ENCODE results near the gene RPIA. TPM values are rescaled to one million over a fixed set of nuclear protein-coding genes. Genes with fewer than 3 reads are reported as not detected.

Gene RPIA
- total RNA-seq, 1 donor from 2014 or later = 22.4 TPM

DNA sequence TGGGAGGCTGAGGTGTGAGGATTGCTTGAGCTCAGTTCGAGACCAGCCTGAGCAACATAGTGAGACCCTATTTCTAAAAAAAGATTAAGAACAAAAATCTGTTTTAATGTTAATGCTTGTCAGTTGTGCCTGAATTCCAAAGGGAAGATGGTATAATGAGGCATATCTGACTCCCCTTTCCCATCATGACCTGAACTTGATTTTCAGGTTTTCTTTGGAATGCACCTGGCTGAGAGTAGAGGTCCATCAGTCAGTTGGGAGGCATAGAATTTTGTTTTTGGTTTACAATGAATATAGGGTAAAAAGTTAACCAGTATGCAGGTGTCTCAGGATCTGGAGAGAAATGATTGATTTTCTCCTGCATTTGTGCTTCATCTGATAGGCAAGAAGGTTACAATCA, 20.4 kb downstream of the RPIA start:
- no peak for DNase-seq (ENCODE audit: low spot score)
- H3K4me3 Mint-ChIP-seq (ENCODE audit: unreplicated experiment) = no peak overlapping the region
- H3K27ac Mint-ChIP-seq (ENCODE audit: unreplicated experiment) = no peak overlapping the region
- TF ChIP-seq, protein P1, sequence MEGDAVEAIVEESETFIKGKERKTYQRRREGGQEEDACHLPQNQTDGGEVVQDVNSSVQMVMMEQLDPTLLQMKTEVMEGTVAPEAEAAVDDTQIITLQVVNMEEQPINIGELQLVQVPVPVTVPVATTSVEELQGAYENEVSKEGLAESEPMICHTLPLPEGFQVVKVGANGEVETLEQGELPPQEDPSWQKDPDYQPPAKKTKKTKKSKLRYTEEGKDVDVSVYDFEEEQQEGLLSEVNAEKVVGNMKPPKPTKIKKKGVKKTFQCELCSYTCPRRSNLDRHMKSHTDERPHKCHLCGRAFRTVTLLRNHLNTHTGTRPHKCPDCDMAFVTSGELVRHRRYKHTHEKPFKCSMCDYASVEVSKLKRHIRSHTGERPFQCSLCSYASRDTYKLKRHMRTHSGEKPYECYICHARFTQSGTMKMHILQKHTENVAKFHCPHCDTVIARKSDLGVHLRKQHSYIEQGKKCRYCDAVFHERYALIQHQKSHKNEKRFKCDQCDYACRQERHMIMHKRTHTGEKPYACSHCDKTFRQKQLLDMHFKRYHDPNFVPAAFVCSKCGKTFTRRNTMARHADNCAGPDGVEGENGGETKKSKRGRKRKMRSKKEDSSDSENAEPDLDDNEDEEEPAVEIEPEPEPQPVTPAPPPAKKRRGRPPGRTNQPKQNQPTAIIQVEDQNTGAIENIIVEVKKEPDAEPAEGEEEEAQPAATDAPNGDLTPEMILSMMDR (IDR thresholded peaks at IDR 0.05; ENCODE audit: unreplicated experiment) = no peak
- peaks cover 2% of the 10 kb centered on the region for H3K27me3 Mint-ChIP-seq (ENCODE audit: unreplicated experiment)
- no peaks in the 10 kb centered on the region for H3K9me3 Mint-ChIP-seq (ENCODE audit: unreplicated experiment)
- H3K4me1 Mint-ChIP-seq (ENCODE audit: unreplicated experiment) = peaks cover 7% of the 10 kb centered on the region
- peaks cover 8% of the 10 kb centered on the region for H3K36me3 Mint-ChIP-seq (ENCODE audit: low read depth, unreplicated experiment)

- TF ChIP-seq, protein P1 (IDR thresholded peaks at IDR 0.05; ENCODE audit: unreplicated experiment) = no peak
- peaks cover 2% of the 10 kb centered on the region for H3K27me3 Mint-ChIP-seq (ENCODE audit: unreplicated experiment)
- peaks cover 12% of the 10 kb centered on the region for H3K36me3 Mint-ChIP-seq (ENCODE audit: low read depth, unreplicated experiment)
- H3K4me1 Mint-ChIP-seq (ENCODE audit: unreplicated experiment) = peaks cover 7% of the 10 kb centered on the region
- H3K27ac Mint-ChIP-seq (ENCODE audit: unreplicated experiment) = no peak overlapping the region
- no peak for DNase-seq (ENCODE audit: low spot score)
- no peak overlapping the region for H3K4me3 Mint-ChIP-seq (ENCODE audit: unreplicated experiment)
- H3K9me3 Mint-ChIP-seq (ENCODE audit: unreplicated experiment) = no peaks in the 10 kb centered on the region
Observed at GRCh38 chr2:88713408-88713807, 21.9 kb downstream of the RPIA start.

DNA sequence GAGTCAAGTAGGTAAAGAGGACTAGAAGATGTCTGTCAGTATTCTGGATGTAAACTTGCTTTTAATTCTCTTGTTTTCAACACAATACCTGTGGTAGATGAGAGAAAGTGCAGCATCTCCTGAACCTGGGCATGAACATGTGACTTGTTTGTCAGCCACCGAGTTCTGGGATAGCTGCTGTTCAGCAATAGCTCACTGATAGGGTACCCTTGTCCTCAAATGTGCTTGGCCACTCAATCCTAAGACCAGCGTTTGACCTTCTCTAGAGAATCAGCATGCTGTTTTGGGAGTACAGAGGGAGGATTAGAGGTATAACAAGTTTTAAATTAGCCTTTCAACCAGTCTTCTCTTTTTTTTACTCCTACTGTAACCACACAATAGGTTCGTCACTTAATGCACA, 23.2 kb downstream of the RPIA start:
- H3K36me3 Mint-ChIP-seq (ENCODE audit: low read depth, unreplicated experiment) = peaks cover 12% of the 10 kb centered on the region
- no peak for DNase-seq (ENCODE audit: low spot score)
- H3K4me3 Mint-ChIP-seq (ENCODE audit: unreplicated experiment) = no peak overlapping the region
- TF ChIP-seq, protein P1 (IDR thresholded peaks at IDR 0.05; ENCODE audit: unreplicated experiment) = no peak
- no peaks in the 10 kb centered on the region for H3K9me3 Mint-ChIP-seq (ENCODE audit: unreplicated experiment)
- peaks cover 7% of the 10 kb centered on the region for H3K4me1 Mint-ChIP-seq (ENCODE audit: unreplicated experiment)
- no peak overlapping the region for H3K27ac Mint-ChIP-seq (ENCODE audit: unreplicated experiment)
- peaks cover 2% of the 10 kb centered on the region for H3K27me3 Mint-ChIP-seq (ENCODE audit: unreplicated experiment)

DNA sequence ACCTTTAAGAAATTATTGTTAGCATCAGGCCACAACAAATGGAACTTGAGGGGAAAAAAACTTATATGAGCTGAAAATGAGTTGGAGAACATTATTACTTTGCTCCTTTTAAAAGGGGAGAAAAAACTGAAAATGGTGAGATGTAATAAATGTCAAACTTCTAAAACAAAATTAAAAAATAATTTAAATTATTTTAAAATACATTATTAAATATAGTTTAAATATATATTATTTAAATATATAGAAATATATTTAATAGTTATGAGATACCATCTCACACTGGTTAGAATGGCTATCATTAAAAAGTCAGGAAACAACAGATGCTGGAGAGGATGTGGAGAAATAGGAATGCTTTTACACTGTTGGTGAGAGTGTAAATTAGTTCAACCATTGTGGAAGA, 28.9 kb downstream of the RPIA start:
- H3K27ac Mint-ChIP-seq (ENCODE audit: unreplicated experiment) = no peak overlapping the region
- no peaks in the 10 kb centered on the region for H3K27me3 Mint-ChIP-seq (ENCODE audit: unreplicated experiment)
- peaks cover 12% of the 10 kb centered on the region for H3K4me1 Mint-ChIP-seq (ENCODE audit: unreplicated experiment)
- no peaks in the 10 kb centered on the region for H3K9me3 Mint-ChIP-seq (ENCODE audit: unreplicated experiment)
- no peak for DNase-seq (ENCODE audit: low spot score)
- peaks cover 7% of the 10 kb centered on the region for H3K36me3 Mint-ChIP-seq (ENCODE audit: low read depth, unreplicated experiment)
- no peak overlapping the region for H3K4me3 Mint-ChIP-seq (ENCODE audit: unreplicated experiment)
- TF ChIP-seq, protein P1 (IDR thresholded peaks at IDR 0.05; ENCODE audit: unreplicated experiment) = no peak

GRCh38 chr2:88721268-88721667, 29.8 kb downstream of the RPIA start:
- H3K4me1 Mint-ChIP-seq (ENCODE audit: unreplicated experiment) = peaks cover 9% of the 10 kb centered on the region
- no peak overlapping the region for H3K27ac Mint-ChIP-seq (ENCODE audit: unreplicated experiment)
- H3K36me3 Mint-ChIP-seq (ENCODE audit: low read depth, unreplicated experiment) = peaks cover 3% of the 10 kb centered on the region
- no peak for DNase-seq (ENCODE audit: low spot score)
- no peaks in the 10 kb centered on the region for H3K27me3 Mint-ChIP-seq (ENCODE audit: unreplicated experiment)
- no peak overlapping the region for H3K4me3 Mint-ChIP-seq (ENCODE audit: unreplicated experiment)
- H3K9me3 Mint-ChIP-seq (ENCODE audit: unreplicated experiment) = no peaks in the 10 kb centered on the region
- TF ChIP-seq, protein P1 (IDR thresholded peaks at IDR 0.05; ENCODE audit: unreplicated experiment) = no peak
